SKM-1 (cell line): Measurements from ENCODE around the gene PCDH9.

Source experiments
- DNase-seq: peaks from one replicate; lab custom pipeline; 2025; ENCODE audit not compliant: unreplicated experiment; lab: John Stamatoyannopoulos, UW

PCDH9 gene

DNA sequence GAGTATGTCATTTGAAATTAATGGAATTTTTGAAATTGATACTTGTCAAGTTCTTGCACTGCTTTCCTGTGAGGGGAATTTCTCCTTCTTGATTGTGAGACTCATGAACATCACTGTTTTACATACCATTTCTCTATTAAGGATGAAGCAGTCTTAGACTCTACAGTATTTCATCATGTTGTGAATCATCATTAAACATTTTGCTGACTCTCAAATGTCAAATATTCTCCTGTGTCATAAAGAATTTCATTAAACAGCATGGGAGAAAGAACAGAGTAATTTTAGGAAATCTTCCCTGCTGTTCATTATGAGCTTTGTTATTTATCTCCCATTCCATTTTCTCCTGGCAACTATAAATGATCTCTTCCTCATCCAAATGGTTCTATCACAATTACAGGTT, 729.0 kb downstream of the PCDH9 start:
- DNase-seq: no peak

DNA sequence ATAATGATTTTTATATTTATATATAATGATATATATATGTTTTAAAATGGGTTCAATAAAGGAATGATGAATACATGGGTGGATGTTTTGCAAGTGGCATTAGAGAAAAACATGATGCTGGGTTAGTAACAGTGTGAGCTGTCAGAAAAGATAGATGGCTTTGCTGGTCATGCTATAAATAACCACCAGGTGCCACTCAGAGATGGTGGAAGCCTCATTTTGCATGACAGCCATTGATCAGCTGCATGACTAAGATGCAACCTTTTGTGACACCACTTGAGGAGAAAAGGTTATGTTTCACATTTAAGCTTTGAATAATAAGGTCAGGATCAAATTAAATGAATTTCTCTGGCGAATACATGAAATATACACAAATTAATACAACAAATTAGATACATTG, 737.7 kb downstream of the PCDH9 start:
- DNase-seq: no peak

DNA sequence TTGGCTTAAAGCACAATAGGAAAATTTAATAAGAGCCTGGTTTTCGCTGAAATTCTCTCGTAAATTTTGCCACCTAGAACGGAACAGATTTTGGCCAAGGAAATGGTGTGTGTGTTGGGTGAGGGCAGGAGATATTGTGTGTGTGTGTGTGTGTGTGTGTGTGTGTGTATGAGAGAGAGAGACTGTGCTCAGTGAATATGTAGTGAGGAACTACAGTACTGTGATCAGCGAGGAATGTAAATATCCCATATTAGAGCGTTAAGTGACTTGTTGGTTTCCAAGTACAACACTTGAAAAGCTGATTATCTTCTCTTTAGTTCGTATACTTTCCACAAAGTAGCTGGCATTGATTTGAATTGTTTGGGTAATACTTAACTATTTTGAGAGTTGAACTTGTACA, 738.9 kb downstream of the PCDH9 start:
- no peak for DNase-seq

DNA sequence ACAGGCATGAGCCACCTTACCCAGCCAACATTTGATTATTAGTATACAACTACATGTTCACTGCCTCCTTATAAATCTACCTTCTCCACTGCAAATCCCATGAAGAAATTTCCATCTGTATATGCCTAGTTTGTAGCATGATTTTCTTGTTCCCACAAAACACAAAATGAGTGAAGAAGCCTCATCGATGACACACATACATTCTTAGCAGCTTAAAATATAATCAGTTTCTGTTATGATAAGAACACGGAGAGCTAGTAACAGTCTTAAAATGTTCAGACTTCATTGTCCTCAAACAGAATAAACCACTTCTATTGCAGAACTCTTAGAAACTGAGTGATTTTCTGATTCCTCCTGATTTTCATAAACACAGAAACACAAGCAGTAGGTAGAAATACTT, 740.5 kb downstream of the PCDH9 start:
- DNase-seq: no peak

DNA sequence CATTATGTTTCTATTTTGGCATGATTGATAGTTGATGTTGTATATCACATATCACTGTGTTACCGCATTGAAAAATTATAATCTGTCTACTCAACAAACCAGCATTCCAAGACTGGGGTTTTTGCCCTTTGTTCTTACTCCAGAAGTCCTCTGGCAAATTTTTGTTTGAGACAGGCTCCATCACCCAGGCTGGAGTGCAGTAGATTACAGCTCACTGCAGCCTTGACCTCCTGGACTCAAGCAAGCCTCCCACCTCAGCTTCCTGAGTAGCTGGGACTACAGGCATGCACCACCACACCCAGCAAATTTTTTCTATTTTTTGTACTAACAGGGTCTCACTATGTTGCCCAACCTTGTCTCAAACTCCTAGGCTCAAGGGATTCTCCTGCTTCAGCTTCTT, 741.0 kb downstream of the PCDH9 start:
- no peak for DNase-seq

DNA sequence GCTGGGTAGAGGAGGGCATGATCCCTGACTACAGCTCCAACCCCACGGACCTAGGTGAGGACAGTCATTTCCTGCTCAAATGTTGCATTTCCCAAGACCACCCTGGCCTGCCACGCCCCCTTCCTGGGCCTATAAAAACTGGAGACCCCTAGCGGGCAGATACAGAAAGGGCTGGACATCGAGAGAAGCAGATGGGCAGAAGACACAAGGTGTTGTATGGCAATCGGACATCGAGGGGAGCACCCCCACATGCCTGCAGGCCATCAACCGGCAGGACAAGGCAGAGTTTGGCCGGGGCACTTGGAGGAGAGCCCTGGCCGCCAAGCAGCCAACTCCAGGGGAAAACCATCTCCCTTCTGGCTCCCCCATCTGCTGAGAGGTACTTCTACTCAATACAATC, 746.4 kb downstream of the PCDH9 start:
- no peak for DNase-seq

DNA sequence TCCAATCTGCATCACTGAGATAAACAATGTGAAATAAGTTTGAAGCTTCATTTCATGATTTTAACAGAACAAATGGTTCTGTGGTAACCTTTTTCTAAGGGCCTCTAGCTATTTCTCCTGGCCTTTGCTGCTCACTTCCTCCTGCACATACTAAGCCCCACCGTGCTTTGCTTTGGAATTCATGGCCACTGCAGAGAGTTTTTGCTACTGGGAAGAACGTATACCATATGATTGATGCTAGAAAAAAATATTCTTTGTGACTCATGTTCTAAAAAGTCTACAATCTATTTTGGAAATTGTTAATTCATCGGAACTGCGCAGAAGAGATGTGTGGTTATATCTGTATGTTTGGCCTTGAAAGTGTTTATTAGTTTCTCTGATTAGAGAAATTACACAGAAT, 747.3 kb downstream of the PCDH9 start:
- no peak for DNase-seq

DNA sequence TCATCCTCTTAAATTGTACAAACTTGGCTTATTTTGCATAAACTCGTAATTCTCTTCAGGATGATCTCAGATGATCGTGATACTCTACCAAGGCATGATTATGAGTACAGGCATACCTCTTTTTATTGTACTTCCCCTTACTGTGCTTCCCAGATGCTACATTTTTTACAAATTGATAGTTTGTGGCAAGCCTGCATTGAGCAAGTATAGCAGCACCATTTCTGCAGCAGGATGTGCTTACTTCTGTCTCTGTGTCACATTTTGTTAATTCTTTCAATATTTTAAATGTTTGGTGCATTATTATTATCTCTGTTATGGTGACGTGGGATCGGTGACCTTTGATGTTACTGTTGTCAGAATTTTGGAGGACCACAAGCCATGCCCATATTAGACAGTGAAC, 752.3 kb downstream of the PCDH9 start:
- no peak for DNase-seq

DNA sequence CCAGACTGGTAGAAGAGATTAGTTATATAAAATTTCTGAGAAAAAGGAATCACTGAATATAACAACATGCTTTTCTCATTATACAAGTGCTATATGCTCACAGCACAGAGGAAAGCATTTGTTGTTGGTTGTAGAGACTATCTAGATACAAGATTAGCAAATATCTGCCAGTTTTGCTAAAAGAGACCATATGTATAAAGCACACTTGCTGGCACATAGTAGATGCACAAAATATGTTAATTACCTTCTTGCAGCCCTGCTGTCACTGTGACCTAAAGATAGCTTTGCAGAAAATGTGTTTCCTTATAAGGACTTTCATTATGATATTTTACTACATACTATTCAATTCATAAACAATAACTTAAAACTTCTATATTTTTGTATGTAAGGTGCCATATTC, 755.1 kb downstream of the PCDH9 start:
- no peak for DNase-seq

DNA sequence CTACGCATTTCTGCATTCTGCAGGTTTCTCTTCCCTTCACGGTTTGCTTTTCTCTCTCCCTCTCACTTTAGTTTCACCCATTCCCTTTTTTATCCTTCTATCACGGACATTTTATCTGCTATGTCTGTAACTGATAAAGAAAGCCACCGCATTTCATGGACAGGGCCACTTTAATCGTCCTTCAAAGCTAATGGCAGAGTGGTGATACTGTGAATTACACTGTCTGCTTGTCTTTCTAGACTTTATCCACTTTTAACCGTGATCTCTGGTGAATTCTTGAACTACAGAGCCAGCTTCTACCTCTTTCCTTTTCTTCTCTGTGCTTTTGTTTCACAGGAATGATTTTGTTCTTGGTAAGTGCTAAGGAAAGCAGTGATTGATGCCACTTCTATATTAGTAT, 760.4 kb downstream of the PCDH9 start:
- no peak for DNase-seq

DNA sequence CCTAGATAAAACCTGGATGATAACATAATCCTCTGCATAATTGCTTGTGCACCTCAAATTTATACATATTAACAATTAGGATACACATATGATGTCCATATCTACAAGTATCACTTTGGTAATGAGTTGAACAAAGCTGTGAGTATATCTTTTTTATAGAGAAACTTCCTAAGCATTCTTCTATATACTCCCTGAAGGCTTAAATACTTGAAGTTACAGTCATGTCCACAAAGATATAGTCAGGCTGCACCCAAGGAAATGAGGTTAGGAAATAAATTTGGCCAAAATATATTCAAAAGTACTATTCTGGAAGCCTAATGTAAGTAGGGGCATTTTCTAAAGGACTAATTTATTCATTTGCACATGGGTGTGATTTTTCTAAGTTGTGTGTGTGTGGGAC, 761.5 kb downstream of the PCDH9 start:
- DNase-seq: no peak

DNA sequence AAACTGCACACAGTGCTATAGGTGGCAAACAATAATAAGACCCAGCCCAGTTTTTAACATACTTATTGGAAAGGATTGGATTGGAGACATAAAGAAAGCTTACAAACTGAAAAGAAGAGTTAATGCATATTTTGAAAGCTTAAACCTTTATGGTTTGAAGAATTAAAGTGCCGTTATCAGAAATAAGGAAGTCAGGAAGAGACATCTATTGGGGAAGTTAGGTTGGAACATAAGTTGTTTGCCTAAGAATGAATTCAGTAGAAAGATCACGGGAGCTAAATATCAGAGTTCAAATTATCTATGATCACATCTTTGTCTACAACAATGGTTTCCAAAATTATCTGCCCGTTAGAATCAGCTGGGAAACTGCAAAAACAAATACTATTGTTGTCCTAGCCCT, 767.9 kb downstream of the PCDH9 start:
- DNase-seq: no peak

DNA sequence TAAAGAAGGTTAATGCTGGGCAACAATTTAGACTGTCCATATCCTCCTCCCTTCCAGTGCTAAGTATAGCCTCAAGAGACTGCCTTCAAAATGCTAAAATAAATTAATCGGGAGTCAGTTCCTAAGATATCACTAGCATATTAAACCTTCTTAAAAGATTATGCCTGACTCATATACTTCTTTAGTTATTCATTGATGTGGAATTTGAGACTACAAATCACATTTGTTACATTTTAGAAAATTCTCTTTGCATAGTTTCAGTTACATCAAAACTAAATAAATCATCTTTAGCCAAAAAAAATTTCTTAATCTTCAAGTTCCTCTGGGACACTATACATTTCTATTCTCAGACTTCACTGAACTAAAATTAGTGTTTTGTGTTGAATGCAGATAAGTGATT, 769.1 kb downstream of the PCDH9 start:
- DNase-seq: no peak

DNA sequence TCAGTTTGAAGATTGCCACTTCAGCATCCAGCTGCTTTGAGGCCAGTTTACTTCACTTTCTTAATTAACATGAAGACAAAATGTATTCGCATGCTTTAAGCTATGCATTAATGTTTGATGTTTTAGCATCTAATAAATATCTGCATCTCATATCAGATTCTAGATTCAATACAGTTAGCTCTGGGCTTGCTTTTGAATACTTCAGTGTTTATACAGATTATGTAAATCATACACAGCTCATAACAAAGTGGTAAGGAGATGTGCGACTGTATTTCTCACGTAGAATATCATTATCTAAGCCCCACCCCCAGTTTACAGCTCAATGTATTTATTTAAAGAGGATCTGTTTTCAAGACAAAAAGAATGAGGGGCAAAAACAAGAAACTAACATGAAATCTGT, 770.5 kb downstream of the PCDH9 start:
- no peak for DNase-seq

DNA sequence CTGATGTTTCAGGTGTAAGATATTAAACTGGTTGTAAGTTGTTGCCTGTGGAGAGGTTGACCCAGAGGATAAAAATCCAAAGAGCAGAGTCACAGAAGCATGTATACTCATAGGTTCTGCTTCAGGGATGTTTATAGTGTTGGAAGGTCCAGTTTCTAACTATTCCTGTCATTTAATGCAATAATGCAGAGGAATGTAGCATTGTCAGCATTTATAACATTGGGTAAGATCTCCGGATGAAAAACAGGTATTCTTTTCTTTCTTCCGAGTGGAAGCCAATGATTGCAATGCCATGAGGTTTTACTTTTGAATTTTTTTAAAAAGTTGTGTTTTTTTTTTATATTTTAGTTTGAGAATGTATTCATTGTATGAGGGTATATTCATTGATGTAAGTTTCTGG, 771.0 kb downstream of the PCDH9 start:
- no peak for DNase-seq

DNA sequence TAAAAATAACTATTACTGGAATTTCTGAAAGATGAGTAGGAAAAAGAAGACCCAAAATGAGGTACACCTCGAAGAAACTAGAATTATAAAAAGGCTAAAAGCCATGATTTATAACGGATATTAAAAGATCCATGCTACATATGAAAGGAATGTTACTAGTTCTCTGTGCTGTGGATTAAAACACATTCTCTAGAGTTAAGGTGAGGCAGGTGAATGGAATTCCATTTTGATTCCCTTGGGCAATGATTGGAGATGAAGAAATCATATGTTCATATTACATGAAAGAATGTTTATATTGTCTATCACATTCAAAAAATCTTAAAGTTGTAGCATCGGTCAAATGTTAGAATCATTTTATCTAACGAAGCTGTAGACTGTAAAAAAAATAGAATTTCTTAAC, 783.7 kb downstream of the PCDH9 start:
- DNase-seq: no peak

DNA sequence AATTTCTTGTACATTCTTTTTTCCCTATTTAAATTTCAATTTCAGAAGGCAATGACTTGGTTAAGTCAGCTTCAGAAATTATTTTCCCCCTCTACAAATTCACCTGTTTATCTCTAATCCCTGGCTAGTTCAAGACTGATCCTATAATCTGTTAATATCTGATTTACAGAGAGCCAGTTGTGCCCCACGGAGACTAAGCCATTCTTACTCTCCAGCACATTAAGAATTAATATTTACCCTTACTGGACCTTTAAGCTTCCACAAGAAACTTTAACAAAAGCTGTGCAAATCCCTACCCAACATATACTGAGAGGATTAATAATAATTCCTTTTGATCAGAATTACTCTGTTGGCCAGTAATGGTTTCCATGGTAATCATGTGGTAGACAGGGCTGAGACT, 786.2 kb downstream of the PCDH9 start:
- no peak for DNase-seq

DNA sequence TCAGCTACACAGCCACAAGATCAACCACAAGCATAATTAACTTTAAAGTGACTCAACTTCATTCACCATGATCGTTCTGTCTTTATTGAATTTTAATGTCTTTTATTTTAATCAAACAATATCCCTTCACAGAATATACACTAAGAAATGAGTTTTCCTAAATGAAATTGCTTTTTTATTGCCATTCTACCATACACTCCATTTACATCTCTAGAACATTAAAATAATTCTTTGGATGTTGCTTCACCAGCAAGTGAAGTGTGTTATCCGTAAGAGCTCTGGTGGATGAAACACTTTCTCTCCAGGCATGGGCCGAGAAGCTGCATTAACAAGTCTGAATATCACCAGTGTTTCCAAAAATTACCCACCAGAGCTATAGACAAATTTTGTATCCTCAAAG, 789.2 kb downstream of the PCDH9 start:
- DNase-seq: no peak

DNA sequence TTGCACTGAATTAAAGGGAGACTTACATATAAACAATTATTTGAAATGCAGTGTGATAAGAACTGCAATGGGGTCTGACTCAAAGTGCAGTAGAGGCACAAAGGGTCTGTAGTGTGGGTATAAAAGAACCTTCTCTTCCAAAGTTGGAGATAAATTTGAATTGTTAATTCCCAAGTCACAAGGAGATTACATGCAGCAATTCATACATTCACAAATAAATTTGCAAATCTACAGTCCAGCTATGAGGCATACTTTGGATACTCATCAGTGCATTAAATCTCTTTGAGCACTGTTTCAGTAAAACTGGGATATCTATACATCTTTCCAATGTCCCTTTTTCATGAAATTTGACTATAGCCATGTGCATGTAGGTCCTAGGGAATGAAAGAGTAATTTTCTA, 799.4 kb downstream of the PCDH9 start:
- DNase-seq: no peak

DNA sequence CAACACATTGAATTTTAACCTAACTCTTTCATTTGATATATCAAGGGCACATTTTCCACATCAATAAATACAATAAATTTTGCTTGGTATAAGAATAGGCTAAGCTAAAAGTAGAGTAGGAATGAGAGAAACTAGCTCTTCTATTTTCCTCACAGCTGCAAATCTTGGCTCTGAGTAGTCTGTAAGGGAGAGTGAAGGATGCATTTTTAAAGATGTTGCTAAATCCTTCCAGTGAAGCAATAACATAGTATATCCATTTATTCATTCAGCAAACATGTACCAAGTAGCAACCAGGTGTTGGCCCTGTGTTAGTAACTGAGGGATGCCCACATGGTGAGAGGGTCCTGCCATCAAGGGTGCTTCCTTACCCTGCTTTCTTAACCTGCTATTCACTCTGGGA, 799.9 kb downstream of the PCDH9 start:
- DNase-seq: no peak

DNA sequence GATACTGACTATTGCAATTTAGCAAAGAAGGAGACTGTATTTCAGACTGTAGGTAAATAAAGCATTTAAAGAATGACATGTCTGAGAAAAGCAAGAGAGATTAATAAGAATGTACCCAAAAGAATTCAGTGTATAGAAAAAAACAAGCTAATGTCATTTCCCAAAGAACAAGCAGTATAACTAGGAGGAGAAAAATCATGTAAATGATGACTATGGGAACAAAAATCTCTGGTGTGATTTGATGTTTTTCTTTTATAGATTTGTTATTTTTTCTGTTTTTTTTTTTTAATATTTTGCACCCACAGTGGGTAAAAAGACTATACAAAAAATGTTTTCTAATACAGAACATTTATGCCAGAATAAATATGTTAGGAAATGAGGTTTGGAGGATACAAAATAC, 801.0 kb downstream of the PCDH9 start:
- no peak for DNase-seq

DNA sequence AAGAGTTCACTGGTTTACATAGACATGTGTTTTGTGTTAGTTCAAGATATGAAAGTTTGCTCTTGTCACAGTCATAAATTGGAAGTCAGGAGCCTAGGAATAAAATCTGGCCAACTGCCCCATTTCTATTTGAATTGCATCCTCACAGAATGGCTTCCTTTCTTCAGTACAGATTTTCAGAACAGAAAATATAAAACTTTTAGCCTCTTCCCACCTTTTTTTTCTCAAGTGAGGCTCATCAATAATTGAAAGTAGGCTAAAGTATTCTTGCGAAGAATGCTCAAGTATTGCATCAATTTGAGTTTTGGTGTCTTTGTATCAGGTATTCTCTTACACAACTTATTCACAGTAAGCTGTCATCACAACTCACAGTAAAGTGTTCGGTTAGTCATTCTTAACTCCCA, 802.7 kb downstream of the PCDH9 start:
- no peak for DNase-seq

DNA sequence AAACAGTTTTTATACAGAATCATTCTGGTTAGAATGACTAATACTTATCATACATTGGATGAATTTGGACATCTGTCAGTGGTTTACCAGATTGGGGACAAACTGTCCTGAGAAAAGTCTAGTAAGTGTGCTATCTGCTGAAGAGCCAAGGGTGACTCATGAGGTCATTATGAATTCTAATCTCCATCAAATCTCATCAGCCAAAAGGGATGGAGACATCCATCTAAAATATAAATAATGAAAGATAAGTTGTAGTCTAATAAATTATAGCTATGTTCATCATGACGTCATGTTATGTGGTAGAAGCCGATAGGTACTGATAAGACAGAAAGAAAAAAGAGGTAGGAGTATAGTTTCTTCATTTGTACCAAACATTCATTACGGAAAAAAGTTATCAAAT, 804.4 kb downstream of the PCDH9 start:
- no peak for DNase-seq

DNA sequence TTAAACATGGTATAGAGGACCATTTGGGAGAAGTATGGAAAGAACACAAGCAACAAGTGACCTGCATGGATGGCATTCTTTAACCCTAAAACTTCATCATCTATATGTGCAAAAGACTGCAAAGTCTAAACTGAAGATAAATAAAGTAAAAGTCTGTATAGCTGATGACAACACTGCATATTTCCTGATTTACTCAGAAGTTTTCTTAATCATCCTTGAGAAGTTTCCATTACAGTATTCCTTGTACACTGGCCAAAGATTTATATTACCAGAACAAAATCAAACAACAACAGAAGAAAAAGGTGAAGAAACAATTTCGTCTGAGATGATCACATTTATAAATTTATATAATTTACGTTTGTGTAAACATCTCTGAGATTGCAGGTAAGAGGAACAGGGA, 805.7 kb downstream of the PCDH9 start:
- no peak for DNase-seq
